Central memory CD8-positive, alpha-beta T cell (primary cell): ENCODE results near the gene YWHAH.
"Not testable (repeated sequence)": the region's sequence is repeated elsewhere in the genome, so short reads cannot be mapped to it uniquely, and the experiment has no call there.

Experiments
- ATAC-seq: fragments of 150-1000 bp; cut with Tn5 transposase; replicated peaks from 2 replicates; pipeline ENCODE4 v1.10.0; 2022; ENCODE audit warnings: mild to moderate bottlenecking, moderate FRiP score, moderate number of reproducible peaks; ENCODE audit not compliant: poor library complexity, severe bottlenecking; ENCODE audit errors: extremely low read depth
- DNase-seq, 2 donors: peaks; one replicate each; pipeline ENCODE4 v3.0.0; 2021; ENCODE audit warnings: low spot score in 2 of 2
- H3K27ac Mint-ChIP-seq: one replicate; pipeline ENCODE4 v1.8.0; 2022; ENCODE audit warnings: low read depth, mild to moderate bottlenecking, moderate library complexity, mixed read lengths
- H3K27me3 Mint-ChIP-seq: one replicate; pipeline ENCODE4 v1.8.0; 2022; ENCODE audit warnings: mixed read lengths
- H3K36me3 Mint-ChIP-seq: one replicate; pipeline ENCODE4 v1.8.0; 2022; ENCODE audit warnings: mild to moderate bottlenecking, moderate library complexity, mixed read lengths; ENCODE audit not compliant: insufficient read depth
- H3K4me1 Mint-ChIP-seq: one replicate; pipeline ENCODE4 v1.8.0; 2022; ENCODE audit warnings: mixed read lengths
- H3K4me3 Mint-ChIP-seq: one replicate; pipeline ENCODE4 v1.8.0; 2022; ENCODE audit warnings: mild to moderate bottlenecking, moderate library complexity, mixed read lengths
- H3K9me3 Mint-ChIP-seq: one replicate; pipeline ENCODE4 v1.8.0; 2022; ENCODE audit warnings: mixed read lengths

YWHAH gene

GRCh38 chr22:31981976-31982375 is 37.6 kb downstream of the YWHAH start:
- not testable (repeated sequence) for H3K27ac Mint-ChIP-seq, H3K4me1 Mint-ChIP-seq, H3K4me3 Mint-ChIP-seq, H3K36me3 Mint-ChIP-seq, H3K9me3 Mint-ChIP-seq, ATAC-seq, DNase-seq, H3K27me3 Mint-ChIP-seq

GRCh38 chr22:31983911-31984656 is 39.7 kb downstream of the YWHAH start:
- DNase-seq (no peak), ATAC-seq (no peak)
- H3K36me3 Mint-ChIP-seq = no peaks in the 10 kb centered on the region
- H3K27ac Mint-ChIP-seq = no peak overlapping the region
- no peaks in the 10 kb centered on the region for H3K9me3 Mint-ChIP-seq
- H3K27me3 Mint-ChIP-seq = peaks cover 16% of the 10 kb centered on the region
- no peaks in the 10 kb centered on the region for H3K4me1 Mint-ChIP-seq
- H3K4me3 Mint-ChIP-seq = no peak overlapping the region

GRCh38 chr22:31987218-31987617 is 42.9 kb downstream of the YWHAH start:
- H3K4me1 Mint-ChIP-seq = no peaks in the 10 kb centered on the region
- no peak for ATAC-seq
- H3K9me3 Mint-ChIP-seq = no peaks in the 10 kb centered on the region
- H3K36me3 Mint-ChIP-seq = no peaks in the 10 kb centered on the region
- H3K4me3 Mint-ChIP-seq = no peak overlapping the region
- H3K27ac Mint-ChIP-seq = no peak overlapping the region
- H3K27me3 Mint-ChIP-seq = peaks cover 33% of the 10 kb centered on the region
- DNase-seq = no peak

GRCh38 chr22:31991102-31991839 is 46.9 kb downstream of the YWHAH start:
- Mint-ChIP-seq H3K9me3 (no peaks in the 10 kb centered on the region), H3K27me3 (peaks cover 38% of the 10 kb centered on the region), H3K4me1 (no peaks in the 10 kb centered on the region), H3K27ac (no peak overlapping the region), H3K36me3 (peaks cover 2% of the 10 kb centered on the region), H3K4me3 (no peak overlapping the region)
- ATAC-seq (no peak), DNase-seq (no peak)

- Mint-ChIP-seq H3K27me3 (peaks cover 41% of the 10 kb centered on the region), H3K9me3 (no peaks in the 10 kb centered on the region), H3K4me3 (no peak overlapping the region), H3K4me1 (no peaks in the 10 kb centered on the region), H3K36me3 (peaks cover 2% of the 10 kb centered on the region), H3K27ac (no peak overlapping the region)
- DNase-seq (no peak), ATAC-seq (no peak)
Measured at GRCh38 chr22:31995046-31995445, 50.7 kb downstream of the YWHAH start.

- no peak overlapping the region for H3K4me3 Mint-ChIP-seq
- no peak for DNase-seq
- peaks cover 41% of the 10 kb centered on the region for H3K27me3 Mint-ChIP-seq
- no peak overlapping the region for H3K27ac Mint-ChIP-seq
- H3K36me3 Mint-ChIP-seq = peaks cover 2% of the 10 kb centered on the region
- no peaks in the 10 kb centered on the region for H3K9me3 Mint-ChIP-seq
- no peaks in the 10 kb centered on the region for H3K4me1 Mint-ChIP-seq
- no peak for ATAC-seq
Measured at GRCh38 chr22:31995807-31996206, 51.5 kb downstream of the YWHAH start.

GRCh38 chr22:31998784-31999385 is 54.5 kb downstream of the YWHAH start:
- Mint-ChIP-seq H3K27ac (no peak overlapping the region), H3K36me3 (peaks cover 3% of the 10 kb centered on the region), H3K4me1 (no peaks in the 10 kb centered on the region), H3K27me3 (peaks cover 58% of the 10 kb centered on the region), H3K9me3 (no peaks in the 10 kb centered on the region), H3K4me3 (no peak overlapping the region)
- ATAC-seq (no peak), DNase-seq (no peak)

GRCh38 chr22:32000181-32000580 is 55.8 kb downstream of the YWHAH start:
- Mint-ChIP-seq H3K4me1 (no peaks in the 10 kb centered on the region), H3K9me3 (no peaks in the 10 kb centered on the region), H3K4me3 (no peak overlapping the region), H3K27ac (no peak overlapping the region), H3K36me3 (peaks cover 3% of the 10 kb centered on the region), H3K27me3 (peaks cover 69% of the 10 kb centered on the region)
- no peak for DNase-seq
- ATAC-seq = no peak

- no peak overlapping the region for H3K4me3 Mint-ChIP-seq
- no peak overlapping the region for H3K27ac Mint-ChIP-seq
- H3K27me3 Mint-ChIP-seq = peaks cover 47% of the 10 kb centered on the region
- ATAC-seq (no peak), DNase-seq (no peak)
- peaks cover 3% of the 10 kb centered on the region for H3K36me3 Mint-ChIP-seq
- no peaks in the 10 kb centered on the region for H3K9me3 Mint-ChIP-seq
- H3K4me1 Mint-ChIP-seq = no peaks in the 10 kb centered on the region
Measured at GRCh38 chr22:32005453-32005852, 61.1 kb downstream of the YWHAH start.
